Nephron (organoid): ENCODE data around the gene ASH1L.
"Not testable (repeated sequence)": the region's sequence is repeated elsewhere in the genome, so short reads cannot be mapped to it uniquely, and the experiment has no call there.

ENCODE experiments used
- H3K27ac Mint-ChIP-seq, 3 experiments: 2 replicates each; pipeline ENCODE4 v1.8.0; 2020; ENCODE audit warnings: mixed read lengths in 3 of 3, mild to moderate bottlenecking in 2 of 3, moderate library complexity in 1 of 3
- H3K27me3 Mint-ChIP-seq: 2 replicates; pipeline ENCODE4 v1.8.0; 2021; ENCODE audit warnings: low read depth, mild to moderate bottlenecking, moderate library complexity, mixed read lengths
- H3K36me3 Mint-ChIP-seq: 2 replicates; pipeline ENCODE4 v1.8.0; 2020; ENCODE audit warnings: low read depth, mixed read lengths
- H3K4me1 Mint-ChIP-seq: 2 replicates; pipeline ENCODE4 v1.8.0; 2020; ENCODE audit warnings: mixed read lengths
- H3K4me3 Mint-ChIP-seq, 3 experiments: 2 replicates each; pipeline ENCODE4 v1.8.0; 2020; ENCODE audit warnings: mild to moderate bottlenecking in 3 of 3, mixed read lengths in 3 of 3, moderate library complexity in 2 of 3
- H3K9me3 Mint-ChIP-seq: 2 replicates; pipeline ENCODE4 v1.8.0; 2020; ENCODE audit warnings: mixed read lengths
- TF ChIP-seq, protein P1 (sequence below), 3 experiments: fragments of 200-600 bp; sonication (generic); IDR thresholded peaks; one replicate each; pipeline ENCODE4 v1.5.0; 2021; ENCODE audit warnings: antibody characterized with exemption in 3 of 3; ENCODE audit not compliant: unreplicated experiment in 3 of 3

ASH1L gene

GRCh38 chr1:155420788-155421187 is 141.8 kb downstream of the ASH1L start:
- Mint-ChIP-seq H3K9me3 (no peaks in the 10 kb centered on the region), H3K36me3 (peaks cover 54% of the 10 kb centered on the region), H3K4me1 (no peaks in the 10 kb centered on the region), H3K27me3 (no peaks in the 10 kb centered on the region), H3K27ac (no peak overlapping the region), H3K4me3 (no peak overlapping the region)
- TF ChIP-seq, protein P1, sequence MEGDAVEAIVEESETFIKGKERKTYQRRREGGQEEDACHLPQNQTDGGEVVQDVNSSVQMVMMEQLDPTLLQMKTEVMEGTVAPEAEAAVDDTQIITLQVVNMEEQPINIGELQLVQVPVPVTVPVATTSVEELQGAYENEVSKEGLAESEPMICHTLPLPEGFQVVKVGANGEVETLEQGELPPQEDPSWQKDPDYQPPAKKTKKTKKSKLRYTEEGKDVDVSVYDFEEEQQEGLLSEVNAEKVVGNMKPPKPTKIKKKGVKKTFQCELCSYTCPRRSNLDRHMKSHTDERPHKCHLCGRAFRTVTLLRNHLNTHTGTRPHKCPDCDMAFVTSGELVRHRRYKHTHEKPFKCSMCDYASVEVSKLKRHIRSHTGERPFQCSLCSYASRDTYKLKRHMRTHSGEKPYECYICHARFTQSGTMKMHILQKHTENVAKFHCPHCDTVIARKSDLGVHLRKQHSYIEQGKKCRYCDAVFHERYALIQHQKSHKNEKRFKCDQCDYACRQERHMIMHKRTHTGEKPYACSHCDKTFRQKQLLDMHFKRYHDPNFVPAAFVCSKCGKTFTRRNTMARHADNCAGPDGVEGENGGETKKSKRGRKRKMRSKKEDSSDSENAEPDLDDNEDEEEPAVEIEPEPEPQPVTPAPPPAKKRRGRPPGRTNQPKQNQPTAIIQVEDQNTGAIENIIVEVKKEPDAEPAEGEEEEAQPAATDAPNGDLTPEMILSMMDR (IDR thresholded peaks at IDR 0.05; ENCODE audit: unreplicated experiment in 3 of 3): no peak

GRCh38 chr1:155411840-155412239 is 150.8 kb downstream of the ASH1L start:
- H3K36me3 Mint-ChIP-seq: peaks cover 48% of the 10 kb centered on the region
- H3K27me3 Mint-ChIP-seq, H3K4me3 Mint-ChIP-seq, H3K4me1 Mint-ChIP-seq, H3K9me3 Mint-ChIP-seq, H3K27ac Mint-ChIP-seq: not testable (repeated sequence)

DNA sequence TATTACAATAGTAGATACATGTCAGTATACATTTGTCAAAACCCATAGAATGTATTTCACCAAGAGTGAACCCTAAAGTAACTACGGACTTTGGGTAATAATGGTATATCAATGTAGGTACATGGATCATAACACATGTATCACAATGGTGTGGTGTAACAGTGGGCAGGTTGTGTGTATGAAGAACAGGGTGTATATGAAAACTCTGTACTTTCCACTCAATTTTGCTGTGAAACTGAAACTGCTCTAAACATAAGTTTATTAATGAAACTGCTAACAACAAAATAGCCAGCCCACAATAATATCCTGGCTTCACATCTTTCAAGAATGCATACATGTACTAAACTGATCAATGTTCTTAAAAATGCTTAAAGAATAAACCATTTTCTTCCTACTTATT is 151.7 kb downstream of the ASH1L start:
- Mint-ChIP-seq H3K4me3 (no peak overlapping the region), H3K36me3 (peaks cover 58% of the 10 kb centered on the region), H3K9me3 (no peaks in the 10 kb centered on the region), H3K27me3 (no peaks in the 10 kb centered on the region), H3K27ac (no peak overlapping the region), H3K4me1 (no peaks in the 10 kb centered on the region)
- TF ChIP-seq, protein P1 (IDR thresholded peaks at IDR 0.05; ENCODE audit: unreplicated experiment in 3 of 3): no peak

- H3K4me1 Mint-ChIP-seq: no peaks in the 10 kb centered on the region
- no peaks in the 10 kb centered on the region for H3K27me3 Mint-ChIP-seq
- H3K9me3 Mint-ChIP-seq: peaks cover 9% of the 10 kb centered on the region
- no peak overlapping the region for H3K4me3 Mint-ChIP-seq
- H3K36me3 Mint-ChIP-seq: peaks cover 46% of the 10 kb centered on the region
- H3K27ac Mint-ChIP-seq: no peak overlapping the region
- TF ChIP-seq, protein P1 (IDR thresholded peaks at IDR 0.05; ENCODE audit: unreplicated experiment in 3 of 3): no peak
Measured at GRCh38 chr1:155396874-155397476, 165.6 kb downstream of the ASH1L start.

GRCh38 chr1:155392898-155393411 is 169.6 kb downstream of the ASH1L start:
- H3K4me3 Mint-ChIP-seq: no peak overlapping the region

DNA sequence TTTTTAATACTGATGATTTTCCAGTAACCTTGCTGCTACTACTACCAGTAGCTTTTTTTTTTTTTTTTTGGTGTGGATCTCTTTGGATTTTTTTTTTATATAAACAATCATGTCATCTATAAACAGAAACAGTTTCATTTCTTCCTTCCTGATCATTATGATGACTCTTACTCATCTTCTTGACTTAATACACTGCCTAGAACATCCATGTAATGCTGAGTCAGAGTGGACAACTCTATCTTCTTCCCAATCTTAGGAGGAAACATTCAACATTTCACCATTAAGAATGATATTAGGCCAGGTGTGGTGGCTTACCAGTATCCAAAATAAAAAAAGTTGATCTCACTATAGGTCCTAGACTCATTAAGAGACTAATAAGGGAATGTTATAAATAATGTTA is 172.8 kb downstream of the ASH1L start:
- TF ChIP-seq, protein P1 (IDR thresholded peaks at IDR 0.05; ENCODE audit: unreplicated experiment in 3 of 3): no peak
- peaks cover 87% of the 10 kb centered on the region for H3K36me3 Mint-ChIP-seq
- no peaks in the 10 kb centered on the region for H3K4me1 Mint-ChIP-seq
- no peaks in the 10 kb centered on the region for H3K27me3 Mint-ChIP-seq
- peaks cover 30% of the 10 kb centered on the region for H3K9me3 Mint-ChIP-seq
- no peak overlapping the region for H3K27ac Mint-ChIP-seq
- H3K4me3 Mint-ChIP-seq: no peak overlapping the region

More at GRCh38 chr1:155392898-155393411, 169.6 kb downstream of the ASH1L start:
- Mint-ChIP-seq H3K9me3 (peaks cover 20% of the 10 kb centered on the region), H3K27ac (peak overlapping the region in 1 of 3 experiments; percentile 33), H3K27me3 (no peaks in the 10 kb centered on the region), H3K36me3 (peaks cover 74% of the 10 kb centered on the region), H3K4me1 (no peaks in the 10 kb centered on the region)
- TF ChIP-seq, protein P1 (IDR thresholded peaks at IDR 0.05; ENCODE audit: unreplicated experiment in 3 of 3): no peak

DNA sequence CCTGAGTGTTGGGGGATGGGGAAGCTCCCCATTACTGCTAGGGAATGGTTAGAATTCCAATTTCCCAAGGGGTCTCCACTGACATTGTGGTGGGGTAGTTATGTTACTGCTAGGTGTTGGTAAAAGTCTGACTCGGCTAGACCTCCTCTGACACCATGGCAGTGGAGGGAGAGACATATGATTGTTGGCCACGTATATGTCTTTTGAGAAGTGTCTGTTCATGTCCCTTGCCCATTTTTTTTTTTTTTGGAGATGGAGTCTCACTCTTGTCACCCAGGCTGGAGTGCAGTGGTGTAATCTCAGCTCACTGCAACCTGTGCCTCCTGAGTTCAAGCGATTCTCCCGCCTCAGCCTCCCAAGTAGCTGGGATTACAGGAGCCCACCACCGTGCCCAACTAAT is 176.8 kb downstream of the ASH1L start:
- not testable (repeated sequence) for H3K27me3 Mint-ChIP-seq

More for the DNA sequence above, 176.8 kb downstream of the ASH1L start:
- peaks cover 21% of the 10 kb centered on the region for H3K9me3 Mint-ChIP-seq
- H3K4me3 Mint-ChIP-seq, H3K27ac Mint-ChIP-seq, H3K4me1 Mint-ChIP-seq: not testable (repeated sequence)
- peaks cover 73% of the 10 kb centered on the region for H3K36me3 Mint-ChIP-seq
